Body of pancreas (tissue), 4 donors: ENCODE measurements around the gene STX8.

Source experiments
- CTCF ChIP-seq, 7 experiments: fragments of 450-650 bp in 4 of 7; fragments of 200-600 bp in 3 of 7; sonication (generic) in 3 of 7; IDR thresholded peaks; one replicate each; pipeline ENCODE4 v1.5.1; 2016 to 2019; ENCODE audit warnings: antibody characterized with exemption in 7 of 7
- POLR2A ChIP-seq, 3 donors: fragments of 450-650 bp; IDR thresholded peaks; one replicate each; pipeline ENCODE4 v1.6.1; 2016; ENCODE audit warnings: antibody characterized with exemption in 3 of 3, mild to moderate bottlenecking in 2 of 3

DNA sequence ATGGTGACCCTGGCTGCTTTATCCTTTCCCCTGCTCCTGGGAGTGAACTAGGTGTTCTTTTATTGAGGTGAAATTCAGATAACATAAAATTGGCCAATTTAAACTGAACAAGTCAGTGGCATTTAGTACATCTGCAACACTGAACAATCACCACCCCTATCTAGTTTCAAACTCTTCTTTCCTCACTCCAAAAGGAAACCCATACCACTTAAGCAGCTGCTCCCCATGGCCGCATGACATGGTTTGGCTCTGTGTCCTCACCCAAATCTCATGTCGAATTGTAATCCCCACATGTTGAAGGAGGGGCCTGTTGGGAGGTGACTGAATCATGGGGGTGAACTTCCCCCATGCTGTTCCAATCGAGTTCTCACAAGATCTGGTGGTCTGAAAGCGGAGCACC, 154.1 kb downstream of the STX8 start:
- no peak for TF ChIP-seq CTCF (IDR thresholded peaks at IDR 0.05)
- no peak for TF ChIP-seq POLR2A (IDR thresholded peaks at IDR 0.05)
